IPS-20b (cell line): ENCODE measurements around the gene RUBCNL.

ENCODE experiments used
- H3K27ac ChIP-seq: one replicate; pipeline ENCODE4 v1.5.1; 2013; ENCODE audit warnings: low read length
- H3K27me3 ChIP-seq: 2 replicates; pipeline ENCODE4 v1.6.1; 2013; ENCODE audit warnings: mild to moderate bottlenecking, low read length, inconsistent platforms; ENCODE audit not compliant: insufficient read depth
- H3K36me3 ChIP-seq: 2 replicates; pipeline ENCODE4 v1.6.1; 2013; ENCODE audit warnings: low read depth, mild to moderate bottlenecking, inconsistent platforms, low read length, moderate library complexity; ENCODE audit not compliant: insufficient read depth
- H3K4me1 ChIP-seq: 2 replicates; pipeline ENCODE4 v1.6.1; 2013; ENCODE audit warnings: mild to moderate bottlenecking, control low read depth, inconsistent platforms, low read length, moderate library complexity; ENCODE audit not compliant: insufficient read depth
- H3K4me3 ChIP-seq: 2 replicates; pipeline ENCODE4 v1.5.1; 2013; ENCODE audit warnings: mild to moderate bottlenecking, low read length, inconsistent platforms
- H3K9ac ChIP-seq: 2 replicates; pipeline ENCODE4 v1.6.1; 2013; ENCODE audit warnings: low read depth, mild to moderate bottlenecking, inconsistent platforms, low read length, moderate library complexity
- H3K9me3 ChIP-seq: 2 replicates; pipeline ENCODE4 v1.6.1; 2013; ENCODE audit warnings: mild to moderate bottlenecking, low read depth, low read length, inconsistent platforms; ENCODE audit not compliant: insufficient read depth

Gene RUBCNL

GRCh38 chr13:46334035-46334822 lies 52.8 kb downstream of the RUBCNL start:
- no peak overlapping the region for H3K4me3 ChIP-seq
- no peak overlapping the region for H3K9ac ChIP-seq
- no peaks in the 10 kb centered on the region for H3K4me1 ChIP-seq
- H3K27me3 ChIP-seq, result no peaks in the 10 kb centered on the region
- no peak overlapping the region for H3K27ac ChIP-seq
- H3K36me3 ChIP-seq, result no peaks in the 10 kb centered on the region
- no peaks in the 10 kb centered on the region for H3K9me3 ChIP-seq

DNA sequence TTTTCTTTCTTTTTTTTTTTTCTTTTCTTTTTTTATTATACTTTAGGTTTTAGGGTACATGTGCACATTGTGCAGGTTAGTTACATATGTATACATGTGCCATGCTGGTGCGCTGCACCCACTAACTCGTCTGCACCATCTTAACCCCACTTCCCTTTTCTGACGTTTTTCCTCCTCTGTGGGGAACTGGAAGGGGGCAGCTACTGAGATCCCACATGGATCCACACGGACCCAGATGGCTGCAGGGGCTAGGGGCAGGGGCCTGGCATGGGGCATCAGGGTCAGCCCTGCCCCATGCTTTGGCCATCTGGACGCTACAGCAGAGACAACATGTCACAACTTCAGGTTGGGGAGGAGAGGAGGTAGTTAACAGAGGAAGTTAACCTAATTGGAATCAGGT lies 54.3 kb downstream of the RUBCNL start:
- no peak overlapping the region for H3K9ac ChIP-seq
- H3K36me3 ChIP-seq, result no peaks in the 10 kb centered on the region
- H3K4me1 ChIP-seq, result no peaks in the 10 kb centered on the region
- H3K9me3 ChIP-seq, result no peaks in the 10 kb centered on the region
- H3K4me3 ChIP-seq, result no peak overlapping the region
- H3K27ac ChIP-seq, result no peak overlapping the region
- no peaks in the 10 kb centered on the region for H3K27me3 ChIP-seq

- no peak overlapping the region for H3K4me3 ChIP-seq
- no peak overlapping the region for H3K27ac ChIP-seq
- no peaks in the 10 kb centered on the region for H3K27me3 ChIP-seq
- H3K9me3 ChIP-seq, result no peaks in the 10 kb centered on the region
- no peaks in the 10 kb centered on the region for H3K4me1 ChIP-seq
- no peak overlapping the region for H3K9ac ChIP-seq
- no peaks in the 10 kb centered on the region for H3K36me3 ChIP-seq
Observed at GRCh38 chr13:46329624-46330023, 57.4 kb downstream of the RUBCNL start.

DNA sequence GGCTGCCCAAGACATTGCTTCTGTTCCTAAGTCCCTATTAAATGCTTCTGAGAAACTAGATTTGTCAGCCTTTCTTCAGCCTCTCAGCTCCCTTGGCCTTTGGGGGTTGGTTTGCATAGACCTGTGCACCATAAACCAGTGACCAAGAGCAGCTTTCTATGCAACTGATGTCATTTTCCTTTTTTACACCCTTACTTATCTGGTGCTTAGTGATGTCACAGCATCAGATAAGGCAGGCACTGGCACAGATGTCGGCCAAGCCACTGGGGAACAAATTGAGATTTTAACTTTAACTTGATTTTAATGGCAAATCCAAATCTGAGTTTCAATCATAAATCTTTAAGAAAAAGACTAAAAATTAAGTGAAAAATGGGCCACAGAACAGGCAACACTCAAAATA lies 59.8 kb downstream of the RUBCNL start:
- no peak overlapping the region for H3K4me3 ChIP-seq
- no peak overlapping the region for H3K27ac ChIP-seq
- H3K9me3 ChIP-seq, result no peaks in the 10 kb centered on the region
- no peaks in the 10 kb centered on the region for H3K36me3 ChIP-seq
- H3K9ac ChIP-seq, result no peak overlapping the region
- no peaks in the 10 kb centered on the region for H3K4me1 ChIP-seq
- H3K27me3 ChIP-seq, result no peaks in the 10 kb centered on the region

DNA sequence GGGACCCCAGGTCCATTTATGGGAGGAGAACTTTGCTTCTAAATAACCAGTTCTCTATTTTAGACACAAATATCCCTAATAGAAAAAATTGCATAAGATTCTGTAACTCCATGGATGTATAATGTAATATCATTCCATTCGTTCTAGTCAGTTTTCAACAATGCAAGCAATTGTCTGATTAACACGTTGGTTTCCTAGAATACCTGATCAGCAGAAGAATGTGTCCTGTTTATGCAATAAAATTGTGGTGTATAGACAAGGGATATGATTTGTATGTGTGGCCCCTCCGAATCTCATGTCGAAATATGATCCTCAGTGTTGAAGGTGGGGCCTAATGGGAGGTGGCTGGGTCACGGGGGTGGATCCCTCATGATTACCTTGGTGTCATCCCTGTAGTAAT lies 62.1 kb downstream of the RUBCNL start:
- Histone ChIP-seq H3K9ac (no peak overlapping the region), H3K4me3 (no peak overlapping the region), H3K36me3 (no peaks in the 10 kb centered on the region), H3K27me3 (no peaks in the 10 kb centered on the region), H3K27ac (no peak overlapping the region), H3K9me3 (no peaks in the 10 kb centered on the region), H3K4me1 (no peaks in the 10 kb centered on the region)

- H3K9me3 ChIP-seq, result no peaks in the 10 kb centered on the region
- no peak overlapping the region for H3K27ac ChIP-seq
- H3K4me1 ChIP-seq, result no peaks in the 10 kb centered on the region
- no peaks in the 10 kb centered on the region for H3K36me3 ChIP-seq
- H3K9ac ChIP-seq, result no peak overlapping the region
- H3K27me3 ChIP-seq, result no peaks in the 10 kb centered on the region
- H3K4me3 ChIP-seq, result no peak overlapping the region
Observed at GRCh38 chr13:46321494-46322225, 65.4 kb downstream of the RUBCNL start.

DNA sequence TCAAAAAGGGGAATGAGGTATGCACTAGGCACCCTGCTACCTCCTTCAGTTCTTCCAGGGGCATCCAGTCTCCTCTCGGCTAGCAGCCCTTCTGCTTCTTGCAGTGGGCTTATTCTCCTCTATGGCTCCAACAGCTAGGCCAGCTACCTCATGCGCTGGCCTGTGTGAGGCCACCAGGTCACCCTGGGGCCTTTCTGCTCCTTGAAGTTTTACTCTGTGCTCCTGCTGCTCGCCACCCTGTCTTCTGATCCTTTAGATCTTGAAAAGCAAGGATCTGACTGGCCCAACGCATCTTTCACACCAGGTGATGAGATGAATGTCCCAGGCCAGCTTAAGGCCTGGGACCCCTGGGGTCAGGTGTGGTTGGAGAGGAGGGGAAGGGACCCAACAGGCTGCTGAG lies 66.2 kb downstream of the RUBCNL start:
- no peak overlapping the region for H3K27ac ChIP-seq
- no peak overlapping the region for H3K4me3 ChIP-seq
- H3K9me3 ChIP-seq, result no peaks in the 10 kb centered on the region
- no peak overlapping the region for H3K9ac ChIP-seq
- H3K4me1 ChIP-seq, result no peaks in the 10 kb centered on the region
- no peaks in the 10 kb centered on the region for H3K36me3 ChIP-seq
- no peaks in the 10 kb centered on the region for H3K27me3 ChIP-seq

GRCh38 chr13:46320406-46320805 lies 66.6 kb downstream of the RUBCNL start:
- Histone ChIP-seq H3K27me3 (no peaks in the 10 kb centered on the region), H3K4me1 (no peaks in the 10 kb centered on the region), H3K4me3 (no peak overlapping the region), H3K36me3 (no peaks in the 10 kb centered on the region), H3K9me3 (no peaks in the 10 kb centered on the region), H3K27ac (no peak overlapping the region), H3K9ac (no peak overlapping the region)

DNA sequence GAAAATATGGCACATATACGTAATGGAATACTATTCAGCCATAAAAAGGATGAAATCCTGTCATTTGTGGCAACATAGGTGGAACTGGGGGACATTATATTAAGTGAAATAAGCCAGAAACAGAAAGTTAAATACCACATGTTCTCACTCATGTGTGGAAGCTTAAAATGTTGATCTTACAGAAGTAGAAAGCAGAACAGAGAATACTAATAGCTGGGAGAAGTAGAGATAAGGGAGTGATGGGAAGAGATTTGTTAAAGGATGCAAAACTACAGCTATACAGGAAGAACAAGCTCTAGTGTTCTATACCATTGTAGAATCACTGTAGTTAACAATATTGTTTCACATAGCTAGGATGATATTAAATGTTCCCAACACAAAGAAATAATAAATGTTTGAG lies 68.1 kb downstream of the RUBCNL start:
- H3K27me3 ChIP-seq, result no peaks in the 10 kb centered on the region
- H3K4me1 ChIP-seq, result no peaks in the 10 kb centered on the region
- H3K36me3 ChIP-seq, result no peaks in the 10 kb centered on the region
- no peak overlapping the region for H3K4me3 ChIP-seq
- no peaks in the 10 kb centered on the region for H3K9me3 ChIP-seq
- no peak overlapping the region for H3K9ac ChIP-seq
- H3K27ac ChIP-seq, result no peak overlapping the region

GRCh38 chr13:46317120-46317519 lies 69.9 kb downstream of the RUBCNL start:
- no peaks in the 10 kb centered on the region for H3K36me3 ChIP-seq
- H3K9ac ChIP-seq, result no peak overlapping the region
- H3K4me3 ChIP-seq, result no peak overlapping the region
- H3K27ac ChIP-seq, result no peak overlapping the region
- no peaks in the 10 kb centered on the region for H3K9me3 ChIP-seq
- H3K27me3 ChIP-seq, result no peaks in the 10 kb centered on the region
- no peaks in the 10 kb centered on the region for H3K4me1 ChIP-seq

- H3K9ac ChIP-seq, result no peak overlapping the region
- no peaks in the 10 kb centered on the region for H3K9me3 ChIP-seq
- no peak overlapping the region for H3K27ac ChIP-seq
- no peaks in the 10 kb centered on the region for H3K27me3 ChIP-seq
- no peaks in the 10 kb centered on the region for H3K36me3 ChIP-seq
- no peaks in the 10 kb centered on the region for H3K4me1 ChIP-seq
- no peak overlapping the region for H3K4me3 ChIP-seq
Observed at GRCh38 chr13:46315491-46316075, 71.5 kb downstream of the RUBCNL start.

- Histone ChIP-seq H3K27ac (no peak overlapping the region), H3K27me3 (no peaks in the 10 kb centered on the region), H3K9ac (no peak overlapping the region), H3K4me1 (no peaks in the 10 kb centered on the region), H3K9me3 (no peaks in the 10 kb centered on the region), H3K36me3 (no peaks in the 10 kb centered on the region), H3K4me3 (no peak overlapping the region)
Observed at GRCh38 chr13:46315036-46315435, 72.0 kb downstream of the RUBCNL start.
